ENCODE measurements around the gene B3GALT5.

B3GALT5 gene

DNA sequence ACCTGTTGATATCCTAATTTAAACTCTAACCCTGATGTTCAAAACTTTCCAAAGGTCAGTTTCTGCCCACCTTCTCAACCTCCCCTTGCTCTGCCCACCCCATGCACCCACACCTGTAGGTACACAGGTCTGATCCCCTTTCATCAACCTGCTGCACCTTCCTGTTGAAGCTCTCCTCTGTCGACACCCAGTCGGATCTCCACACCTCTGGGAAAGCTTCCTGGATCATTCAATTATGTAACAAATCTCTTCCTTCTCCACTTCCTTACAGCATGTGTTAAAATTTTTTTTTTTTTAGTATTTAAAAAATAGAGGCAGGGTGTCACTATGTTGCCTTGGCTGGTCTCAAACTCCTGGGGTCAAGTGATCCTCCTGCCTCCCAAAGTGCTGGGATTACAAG is 87.6 kb downstream of the B3GALT5 start:
- no peak for DNase-seq (ENCODE audit: low read depth)

DNA sequence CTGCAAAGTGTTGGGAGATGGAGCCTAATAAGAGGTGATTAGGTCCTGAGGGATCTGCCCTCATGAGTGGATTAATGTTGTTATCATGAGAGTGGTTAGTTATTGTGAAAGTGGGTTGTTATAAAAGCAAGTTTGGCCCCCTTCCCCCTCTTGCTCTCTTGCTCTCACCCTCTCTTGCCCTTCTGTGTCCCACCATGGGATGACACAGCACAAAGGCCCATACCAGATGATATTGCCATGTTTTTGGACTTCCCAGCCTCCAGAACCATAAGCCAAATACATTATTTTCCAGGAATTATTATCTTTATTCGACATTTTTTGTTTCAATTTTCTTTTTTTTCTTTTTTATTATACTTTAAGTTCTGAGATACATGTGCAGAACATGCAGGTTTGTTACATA is 90.8 kb downstream of the B3GALT5 start:
- no peak for DNase-seq (ENCODE audit: low read depth)

DNA sequence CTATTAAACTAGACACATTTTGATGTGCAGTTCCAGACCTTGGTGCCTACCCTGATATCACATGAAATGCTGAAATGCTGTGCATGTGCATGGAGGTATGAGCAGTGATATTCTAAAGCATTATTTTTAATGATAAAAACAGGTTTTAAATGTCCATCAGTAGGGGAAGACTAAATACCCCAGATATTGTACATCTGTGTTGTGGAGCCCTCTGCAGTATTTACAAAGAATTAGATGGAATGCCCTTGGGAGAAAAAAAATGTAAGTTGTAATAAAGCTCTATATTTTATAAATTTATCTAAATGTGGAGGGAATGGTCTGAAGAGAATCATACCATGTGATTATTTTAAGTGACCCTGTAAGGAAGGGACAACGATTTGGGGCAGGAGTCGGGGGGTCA is 93.1 kb downstream of the B3GALT5 start:
- DNase-seq (ENCODE audit: low read depth) = peak; percentile 47

DNA sequence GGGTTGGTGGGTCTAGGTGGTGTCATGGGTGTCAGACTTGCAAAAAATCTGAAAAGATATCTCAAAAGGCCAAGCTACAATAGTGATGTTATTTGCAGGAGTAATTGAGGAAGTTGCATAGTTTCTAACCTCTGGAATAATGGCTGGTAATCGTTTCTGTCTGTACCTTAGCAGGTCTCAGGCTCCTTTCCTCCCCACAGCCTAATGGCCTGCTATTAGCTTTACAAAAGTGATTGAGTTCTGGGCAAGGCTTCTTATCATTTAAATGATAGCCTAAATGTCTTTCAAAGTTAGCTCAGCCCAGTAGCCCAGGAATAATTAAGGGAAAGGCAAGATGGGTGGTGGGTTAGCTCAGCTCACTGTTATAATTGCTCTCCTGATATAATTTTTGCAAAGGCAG is 94.6 kb downstream of the B3GALT5 start:
- DNase-seq (ENCODE audit: low read depth) = no peak

DNA sequence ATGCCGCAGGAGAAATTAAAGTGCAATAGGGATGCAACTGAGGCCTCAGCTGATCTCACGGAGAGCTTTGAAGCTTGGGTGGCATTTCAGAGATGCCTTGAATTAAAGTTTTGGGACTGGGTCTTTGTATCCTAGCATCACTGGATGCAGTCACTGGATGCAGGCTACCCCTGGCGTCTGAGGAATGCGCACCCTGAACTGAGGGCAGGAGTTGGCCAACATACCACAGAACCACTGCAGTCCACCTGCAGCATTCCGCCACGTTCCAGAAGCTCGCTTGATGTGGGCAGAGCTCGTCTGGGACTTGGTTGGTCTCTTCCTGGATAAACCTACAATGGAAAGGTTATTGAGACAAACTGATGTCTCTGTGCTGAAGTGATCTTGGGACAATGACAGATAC is 98.1 kb downstream of the B3GALT5 start:
- no peak for DNase-seq (ENCODE audit: low read depth)

DNA sequence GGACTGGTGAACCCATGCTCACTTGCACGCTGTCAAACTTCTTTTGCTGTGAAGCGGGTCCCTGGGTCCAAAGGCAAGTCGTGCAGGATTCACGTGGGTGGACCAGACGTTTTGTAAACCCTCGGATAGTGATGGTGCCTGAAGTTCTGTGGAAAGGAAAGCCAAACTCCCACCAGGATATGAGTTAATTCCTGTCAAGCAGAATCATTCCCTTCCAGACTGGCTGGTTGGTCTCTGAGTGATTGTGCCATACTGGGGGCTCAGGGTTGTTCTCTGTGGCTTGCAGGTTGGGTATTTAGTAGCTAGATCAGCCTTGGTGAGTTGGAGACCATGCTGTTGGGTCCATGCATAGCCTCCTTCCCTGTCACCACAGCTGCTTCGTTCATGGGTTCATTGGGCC is 99.5 kb downstream of the B3GALT5 start:
- no peak for DNase-seq (ENCODE audit: low read depth)

DNA sequence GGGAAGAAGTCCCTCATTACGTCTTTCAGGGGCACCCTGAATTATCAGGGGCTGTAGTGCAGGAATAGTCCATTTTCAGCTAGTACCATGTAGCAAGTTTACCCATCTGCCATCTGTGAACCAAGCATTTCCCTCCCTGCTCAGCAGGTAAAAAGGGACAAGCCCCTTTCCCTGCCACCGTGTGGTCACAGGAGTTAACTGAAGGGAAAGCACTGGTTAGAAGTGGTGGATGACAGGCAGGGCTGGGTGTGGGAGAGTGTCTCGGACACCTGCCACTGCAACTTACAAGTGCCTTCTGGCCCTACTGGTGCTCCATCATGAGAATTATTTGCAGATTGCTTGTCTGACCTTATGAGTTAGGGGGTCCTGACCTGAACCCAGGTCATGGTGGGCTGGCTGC is 100.2 kb downstream of the B3GALT5 start:
- DNase-seq (ENCODE audit: low read depth) = no peak

DNA sequence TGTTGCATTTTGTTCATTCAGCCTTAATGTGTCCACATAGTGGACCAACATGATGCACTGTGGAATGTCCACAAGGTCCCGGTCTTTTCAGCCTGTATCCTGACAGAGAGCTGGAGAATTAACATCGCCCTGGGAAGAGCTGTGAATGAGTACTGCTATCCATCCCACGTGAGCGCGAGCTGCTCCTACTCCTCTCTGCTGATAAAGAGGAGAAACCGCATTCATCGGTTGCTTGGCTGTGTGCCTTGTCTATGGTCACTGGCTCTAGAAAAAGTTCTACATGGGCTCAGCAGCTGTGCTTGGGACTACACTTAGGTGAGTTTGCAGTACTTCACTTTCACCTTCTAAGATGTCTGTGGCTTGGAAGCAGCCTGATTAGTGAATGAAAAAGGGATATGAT is 101.2 kb downstream of the B3GALT5 start:
- no peak for DNase-seq (ENCODE audit: low read depth)

DNA sequence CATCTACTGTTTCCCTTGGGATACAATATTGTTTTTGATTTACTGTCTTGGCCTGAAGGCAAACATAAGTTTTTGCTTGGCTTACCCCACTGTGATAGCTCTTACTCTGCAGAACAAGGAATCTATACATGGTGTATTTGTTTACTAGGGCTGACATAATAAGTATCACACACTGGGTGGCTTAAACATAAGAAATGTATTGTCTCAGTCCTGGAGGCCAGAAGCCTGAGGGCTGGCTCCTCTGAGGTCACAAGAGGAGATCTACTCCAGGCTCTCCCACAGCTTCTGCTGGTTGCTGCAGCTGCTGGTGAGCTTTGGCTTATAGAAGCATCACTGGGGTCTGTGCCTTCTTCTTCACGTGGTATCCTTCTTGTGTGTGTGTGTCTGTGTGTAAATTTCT is 101.6 kb downstream of the B3GALT5 start:
- DNase-seq (ENCODE audit: low read depth) = no peak

DNA sequence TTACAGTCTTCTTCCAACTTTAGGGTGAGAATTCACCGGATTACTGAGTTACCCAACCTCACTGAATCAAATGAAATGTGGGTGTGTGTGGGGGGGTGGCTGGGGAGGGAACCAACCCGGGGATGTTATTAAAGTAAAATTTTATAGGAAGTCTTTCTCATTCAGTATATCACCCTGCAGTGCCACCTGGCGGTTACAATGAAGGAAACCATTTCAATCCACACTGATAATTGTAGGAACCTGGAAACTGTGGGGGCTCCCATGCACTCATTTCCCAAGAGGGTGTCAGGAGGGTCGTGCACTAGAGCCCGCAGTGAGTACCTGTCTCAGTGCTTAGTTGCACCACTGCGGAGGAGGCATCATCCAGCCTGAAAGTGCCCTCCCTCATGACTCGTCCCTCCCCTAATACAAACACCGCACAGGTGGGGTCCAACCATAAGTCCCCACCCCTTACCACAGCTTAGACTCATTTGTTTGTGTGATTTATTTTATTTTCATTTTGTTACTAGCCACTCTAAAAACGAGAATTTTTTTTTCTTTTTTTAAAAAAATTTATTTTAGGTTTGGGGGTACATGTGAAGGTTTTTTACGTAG is 103.2 kb downstream of the B3GALT5 start:
- DNase-seq (ENCODE audit: low read depth) = peak; percentile 43

DNA sequence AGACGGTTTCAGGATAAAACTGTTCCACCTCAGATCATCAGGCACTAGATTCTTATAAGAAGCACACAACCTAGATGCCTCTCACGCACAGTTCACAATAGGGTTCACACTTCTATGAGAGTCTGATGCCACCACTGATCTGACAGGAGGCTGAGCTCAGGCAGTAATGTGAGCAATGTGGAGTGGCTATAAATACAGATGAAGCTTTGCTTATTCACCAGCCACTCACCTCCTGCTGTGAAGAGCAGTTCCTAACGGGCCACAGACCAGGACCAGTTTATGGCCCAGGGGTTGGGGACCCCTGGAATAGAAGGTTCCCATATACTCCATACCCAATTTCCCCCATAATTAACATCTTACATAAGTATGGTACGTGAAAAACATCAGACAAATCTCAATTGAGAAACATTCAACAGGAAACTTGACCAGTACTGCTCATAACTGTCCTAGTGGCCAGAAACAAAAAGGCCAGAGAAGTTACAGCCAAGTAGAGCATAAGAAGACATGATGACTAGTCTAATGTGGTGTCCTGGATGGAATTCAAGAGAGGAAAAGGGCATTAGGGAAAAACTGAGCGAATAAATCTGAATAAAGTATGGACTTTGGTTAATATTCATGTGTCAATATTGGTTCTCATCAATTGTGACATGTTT is 107.5 kb downstream of the B3GALT5 start:
- peak; percentile 40 for DNase-seq (ENCODE audit: low read depth)

DNA sequence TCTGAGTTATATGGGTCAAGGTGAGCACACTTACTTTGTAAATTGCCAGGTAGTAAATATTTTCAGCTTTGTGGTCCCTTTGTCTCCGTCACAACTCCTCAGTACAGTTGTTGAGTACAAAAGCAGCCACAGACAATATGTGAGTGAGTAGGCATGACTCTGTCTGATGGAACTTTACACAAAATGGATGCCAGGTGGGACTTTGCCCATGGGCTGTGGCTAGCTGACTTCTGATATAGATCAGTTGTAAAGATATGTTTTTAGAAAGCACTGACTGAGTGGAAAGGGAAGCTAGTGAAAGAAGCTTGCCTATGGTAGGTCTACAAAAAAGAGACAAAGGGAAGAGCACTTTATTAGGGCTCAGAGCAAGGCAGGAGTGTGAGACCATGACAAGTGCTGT is 109.1 kb downstream of the B3GALT5 start:
- no peak for DNase-seq (ENCODE audit: low read depth)

All from iris pigment epithelial cell (primary cell).